ENCODE measurements around the gene MPZL1. TPM values are rescaled to one million over a fixed set of nuclear protein-coding genes. Genes with fewer than 3 reads are reported as not detected.

Gene MPZL1
- total RNA-seq, 1 experiment from 2014 or later = 52.9 TPM

GRCh38 chr1:167761400-167761799 is 39.6 kb downstream of the MPZL1 start:
- no peaks in the 10 kb centered on the region for H3K9me2 ChIP-seq (ENCODE audit: insufficient read depth)
- ChIA-PET POLR2A (no interaction called here), CTCF (no interaction called here), RAD21 (ENCODE audit: low non-redundant PET in 1 of 2, low total read pairs in 2 of 2, uncharacterized antibody in 2 of 2, unreplicated experiment in 2 of 2) (no interaction called here)
- no peak overlapping the region for H3K4me2 ChIP-seq (ENCODE audit: low read length)
- no peak for DNase-seq (ENCODE audit: low read depth, low spot score)
- no peaks in the 10 kb centered on the region; a peak in 1 of 4 replicates for H3K36me3 ChIP-seq (ENCODE audit: control insufficient read depth in 1 of 2, insufficient read depth in 2 of 2, low read length in 2 of 2)
- H3K27me3 ChIP-seq (ENCODE audit: insufficient read depth, low read length) = no peaks in the 10 kb centered on the region
- TF ChIP-seq YY1 (IDR thresholded peaks at IDR 0.05; ENCODE audit: extremely low read depth, insufficient replicate concordance, low read depth, low read length) = no peak
- no peak for TF ChIP-seq ELF1 (IDR thresholded peaks at IDR 0.05; ENCODE audit: borderline replicate concordance, low read depth)
- no peak for TF ChIP-seq RAD21 (IDR thresholded peaks at IDR 0.05; ENCODE audit: low read depth)
- no peak for TF ChIP-seq CEBPB (IDR thresholded peaks at IDR 0.05; ENCODE audit: low read depth)
- TF ChIP-seq MAX (IDR thresholded peaks at IDR 0.05) = no peak
- TF ChIP-seq ZNF274 (IDR thresholded peaks at IDR 0.05; ENCODE audit: low read depth, low read length) = no peak
- TF ChIP-seq REST (IDR thresholded peaks at IDR 0.05; ENCODE audit: low read depth) = no peak
- TF ChIP-seq EZH2phosphoT487 (IDR thresholded peaks at IDR 0.05; ENCODE audit: borderline replicate concordance) = no peak
- TF ChIP-seq SP1 (IDR thresholded peaks at IDR 0.05; ENCODE audit: low read depth) = no peak
- TF ChIP-seq EZH2 (IDR thresholded peaks at IDR 0.05) = no peak
- no peak for TF ChIP-seq ZBTB33 (IDR thresholded peaks at IDR 0.05; ENCODE audit: extremely low read depth, insufficient replicate concordance, low read length)
- intact Hi-C loops (cut with micrococcal nuclease) = no loop called here
- no peak overlapping the region for H3K9ac ChIP-seq (ENCODE audit: low read length)
- H3K9me3 ChIP-seq (ENCODE audit: control insufficient read depth in 1 of 2, insufficient read depth in 1 of 2, low read depth in 1 of 2, low read length in 2 of 2) = no peaks in the 10 kb centered on the region
- no TSS peak for BruUV-seq (replicated peaks)
- no peaks in the 10 kb centered on the region for H4K20me1 ChIP-seq (ENCODE audit: insufficient read depth)
- peaks cover 64% of the 10 kb centered on the region for H3K79me2 ChIP-seq (ENCODE audit: insufficient read depth, low read length)
- no peak overlapping the region for H3K27ac ChIP-seq (ENCODE audit: low read depth, low read length)
- ATAC-seq = no peak
- H2AFZ ChIP-seq (ENCODE audit: low read depth, low read length, poor library complexity, severe bottlenecking) = no peak overlapping the region
- no peak overlapping the region for H3K4me3 ChIP-seq (replicated peaks in 1 of 2; ENCODE audit: low read depth in 1 of 2, low read length in 2 of 2)
- no peaks in the 10 kb centered on the region for H3K4me1 ChIP-seq (ENCODE audit: control insufficient read depth in 1 of 2, insufficient read depth in 2 of 2, low read length in 2 of 2)
